SW480 (cell line): ENCODE measurements around the gene IQSEC3.
"Not testable (repeated sequence)": the region's sequence is repeated elsewhere in the genome, so short reads cannot be mapped to it uniquely, and the experiment has no call there.

Source experiments
- DNase-seq: peaks from one replicate; pipeline ENCODE4 v3.0.0-alpha.2; 2016; ENCODE audit warnings: low spot score

Gene IQSEC3

GRCh38 chr12:66428-66781, at the start of gene IQSEC3:
Gene IQSEC3 (plus strand): TSS chr12:66767. CDS start chr12:66883, 116 bp downstream.
- DNase-seq: not testable (repeated sequence)

GRCh38 chr12:17370-18340, 48.9 kb upstream of the IQSEC3 start:
- DNase-seq: not testable (repeated sequence)

- not testable (repeated sequence) for DNase-seq
Observed at GRCh38 chr12:18821-19567, 47.6 kb upstream of the IQSEC3 start.

GRCh38 chr12:19906-20305, 46.7 kb upstream of the IQSEC3 start:
- DNase-seq: not testable (repeated sequence)

GRCh38 chr12:20757-21156, 45.8 kb upstream of the IQSEC3 start:
- DNase-seq: no peak

GRCh38 chr12:21301-22189, 45.0 kb upstream of the IQSEC3 start:
- DNase-seq: peak; percentile 0

- peak; percentile 7 for DNase-seq
Observed at GRCh38 chr12:22190-22529, 44.4 kb upstream of the IQSEC3 start.

GRCh38 chr12:22530-23201, 43.9 kb upstream of the IQSEC3 start:
- no peak for DNase-seq

GRCh38 chr12:27904-28303, 38.7 kb upstream of the IQSEC3 start:
- DNase-seq: not testable (repeated sequence)

- DNase-seq: not testable (repeated sequence)
Observed at GRCh38 chr12:38775-39174, 27.8 kb upstream of the IQSEC3 start.

GRCh38 chr12:39555-40265, 26.9 kb upstream of the IQSEC3 start:
- peak; percentile 1 for DNase-seq

- not testable (repeated sequence) for DNase-seq
Observed at GRCh38 chr12:44352-44751, 22.2 kb upstream of the IQSEC3 start.

GRCh38 chr12:45235-45990, 21.2 kb upstream of the IQSEC3 start:
- DNase-seq: not testable (repeated sequence)

GRCh38 chr12:45991-46358, 20.6 kb upstream of the IQSEC3 start:
- DNase-seq: not testable (repeated sequence)

GRCh38 chr12:46542-46941, 20.0 kb upstream of the IQSEC3 start:
- DNase-seq: not testable (repeated sequence)

GRCh38 chr12:47699-48226, 18.8 kb upstream of the IQSEC3 start:
- not testable (repeated sequence) for DNase-seq

GRCh38 chr12:49149-49548, 17.4 kb upstream of the IQSEC3 start:
- not testable (repeated sequence) for DNase-seq

GRCh38 chr12:51087-51486, 15.5 kb upstream of the IQSEC3 start:
- DNase-seq: not testable (repeated sequence)

- DNase-seq: not testable (repeated sequence)
Observed at GRCh38 chr12:51962-52361, 14.6 kb upstream of the IQSEC3 start.
